HG03571 (cell line): Measurements from ENCODE around the gene EIF4G3.
"Not testable (repeated sequence)": the region's sequence is repeated elsewhere in the genome, so short reads cannot be mapped to it uniquely, and the experiment has no call there.

ENCODE experiments used
- ATAC-seq: cut with Tn5 transposase; IDR thresholded peaks from one replicate; pipeline ENCODE4 v1.9.1; 2021; ENCODE audit not compliant: unreplicated experiment

Gene EIF4G3

GRCh38 chr1:21189421-21189820 lies 12.7 kb upstream of the EIF4G3 start:
- ATAC-seq, result no peak

- ATAC-seq, result no peak
Measured at GRCh38 chr1:21188235-21188634, 11.5 kb upstream of the EIF4G3 start.

GRCh38 chr1:21185221-21185731 lies 8.6 kb upstream of the EIF4G3 start:
- ATAC-seq, result no peak

GRCh38 chr1:21184276-21184675 lies 7.6 kb upstream of the EIF4G3 start:
- no peak for ATAC-seq

DNA sequence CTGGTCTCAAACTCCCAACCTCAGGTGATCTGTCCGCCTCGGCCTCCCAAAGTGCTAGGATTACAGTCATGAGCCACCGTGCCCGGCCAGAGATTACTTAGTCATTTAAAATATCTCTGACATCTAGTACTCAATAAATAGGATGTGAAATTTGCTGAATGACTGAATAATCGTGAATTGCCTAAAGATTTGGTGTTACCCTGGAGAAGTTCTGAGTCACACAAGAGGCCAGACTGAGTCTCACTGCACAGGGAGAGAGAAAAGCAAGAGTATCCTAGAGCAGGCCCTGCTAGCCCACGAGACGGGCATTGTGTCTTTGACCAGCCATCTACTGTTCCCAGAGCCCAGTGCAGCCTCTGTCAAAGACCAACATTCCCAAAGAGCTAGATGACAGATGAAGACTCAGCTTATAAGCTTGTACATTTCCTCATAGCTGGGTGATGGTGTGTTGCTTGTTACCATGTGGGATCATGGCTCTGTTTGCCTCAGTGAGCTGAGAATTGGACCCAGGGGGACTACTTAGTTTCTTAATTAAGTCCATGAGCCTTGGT lies 5.6 kb upstream of the EIF4G3 start:
- ATAC-seq, result no peak

GRCh38 chr1:21178271-21178670 lies 1.6 kb upstream of the EIF4G3 start:
- ATAC-seq, result not testable (repeated sequence)

GRCh38 chr1:21175670-21176581 lies 771 bp downstream of the EIF4G3 start:
- ATAC-seq, result peak; percentile 10

DNA sequence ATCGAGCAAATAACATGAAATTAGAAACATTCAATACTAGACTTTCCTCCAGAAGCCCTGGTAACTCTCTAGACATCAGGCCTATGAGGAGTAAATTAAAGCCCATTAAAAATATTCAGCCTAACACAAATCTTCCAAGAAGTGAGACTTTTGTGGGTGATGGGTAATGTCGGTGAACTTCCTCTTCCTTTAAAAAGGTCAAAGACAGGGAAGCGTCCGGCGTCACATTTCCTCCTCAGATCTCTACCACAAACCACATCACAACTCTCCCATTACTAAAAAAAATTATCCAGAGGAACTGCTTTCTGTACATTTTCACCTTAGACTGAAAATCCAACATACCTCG lies 1.4 kb downstream of the EIF4G3 start:
- ATAC-seq, result no peak

GRCh38 chr1:21174654-21175323 lies 1.9 kb downstream of the EIF4G3 start:
- ATAC-seq, result no peak

- no peak for ATAC-seq
Measured at GRCh38 chr1:21174230-21174629, 2.5 kb downstream of the EIF4G3 start.

GRCh38 chr1:21173096-21173495 lies 3.6 kb downstream of the EIF4G3 start:
- not testable (repeated sequence) for ATAC-seq

GRCh38 chr1:21170837-21171236 lies 5.9 kb downstream of the EIF4G3 start:
- ATAC-seq, result not testable (repeated sequence)

DNA sequence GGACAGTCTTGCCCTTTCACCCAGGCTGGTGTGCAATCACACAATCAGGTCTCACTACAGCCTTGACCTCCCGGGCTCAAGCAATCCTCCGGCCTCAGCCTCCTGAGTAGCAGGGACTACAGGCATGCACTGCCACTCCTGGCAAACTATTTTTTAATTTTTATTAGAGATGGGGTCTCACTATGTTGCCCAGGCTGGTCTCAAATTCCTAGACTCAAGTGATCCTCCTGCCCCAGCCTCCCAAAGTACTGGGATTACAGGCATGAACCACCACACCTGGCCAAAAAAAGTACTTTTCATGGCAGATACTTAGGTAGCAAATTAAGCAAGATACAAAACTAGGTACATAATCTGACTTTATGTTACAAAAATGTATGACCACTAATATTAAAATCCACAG lies 8.3 kb downstream of the EIF4G3 start:
- no peak for ATAC-seq

- ATAC-seq, result no peak
Measured at GRCh38 chr1:21165646-21166045, 11.1 kb downstream of the EIF4G3 start.

DNA sequence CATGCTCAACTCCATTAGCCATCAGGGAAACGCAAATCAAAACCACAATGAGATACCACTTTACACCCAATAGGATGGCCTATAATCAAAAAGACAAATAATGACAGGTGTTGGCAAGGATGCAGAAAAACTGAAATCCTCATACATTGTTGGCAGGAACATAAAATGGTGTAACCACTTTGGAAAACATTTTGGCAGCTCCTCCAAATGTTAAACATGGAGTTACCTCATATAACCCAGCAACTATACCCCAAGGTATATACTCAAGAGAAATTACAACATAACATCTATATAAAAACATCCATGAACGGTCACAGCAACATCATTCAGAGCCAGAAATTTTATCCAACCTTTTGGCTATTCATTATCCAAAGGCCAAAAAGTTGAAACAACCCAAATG lies 11.6 kb downstream of the EIF4G3 start:
- no peak for ATAC-seq

DNA sequence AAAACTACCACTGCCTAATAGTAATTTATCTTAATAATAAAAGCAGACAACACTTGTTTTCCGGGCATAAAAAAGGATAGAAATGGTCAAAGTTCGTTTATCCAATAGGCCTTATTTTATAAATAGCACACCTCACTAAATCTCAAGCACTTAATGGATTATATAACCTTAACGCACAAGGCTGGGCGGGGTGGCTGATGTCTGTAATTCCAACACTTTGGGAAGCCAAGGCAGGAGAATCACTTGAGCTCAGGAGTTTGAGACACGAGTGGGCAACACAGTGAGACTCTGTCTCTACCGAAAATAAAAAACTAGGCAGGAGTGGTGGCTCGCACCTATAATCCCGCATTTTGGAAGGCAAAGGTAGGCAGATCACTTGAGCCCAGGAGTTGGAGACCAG lies 12.4 kb downstream of the EIF4G3 start:
- no peak for ATAC-seq

DNA sequence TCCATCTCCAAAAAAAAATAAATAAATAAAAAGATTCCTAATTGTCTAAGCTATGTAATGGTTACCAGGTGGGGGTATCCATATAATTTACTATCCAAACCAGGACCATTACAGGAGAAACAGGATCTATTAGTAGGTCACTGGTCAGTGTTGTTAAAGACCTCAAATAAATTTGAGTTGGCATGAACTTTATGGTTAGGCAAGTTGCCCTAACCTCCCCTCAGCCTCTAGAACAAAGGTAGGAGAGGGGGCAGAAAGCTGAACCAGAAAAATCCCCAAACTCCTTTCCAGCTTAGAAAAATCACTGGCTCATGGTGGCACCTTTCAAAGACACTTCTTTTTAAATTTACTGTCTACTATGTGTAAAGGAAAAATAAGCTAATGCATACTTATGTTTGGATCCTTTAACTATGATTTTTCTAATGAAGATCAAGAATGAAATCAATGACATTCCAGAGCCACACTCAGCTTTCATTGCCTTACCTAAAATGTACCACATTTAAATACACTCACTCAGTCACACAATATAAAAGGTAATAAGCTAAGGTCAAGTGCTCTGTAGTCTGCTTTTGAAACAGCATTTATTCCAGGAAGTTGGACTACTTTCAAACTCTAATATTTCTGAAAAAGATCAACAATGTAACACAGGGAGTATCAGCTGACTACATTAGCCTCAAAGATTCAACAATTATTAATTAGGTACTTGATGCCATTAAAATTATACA lies 13.8 kb downstream of the EIF4G3 start:
- ATAC-seq, result no peak

GRCh38 chr1:21161842-21162241 lies 14.9 kb downstream of the EIF4G3 start:
- no peak for ATAC-seq

DNA sequence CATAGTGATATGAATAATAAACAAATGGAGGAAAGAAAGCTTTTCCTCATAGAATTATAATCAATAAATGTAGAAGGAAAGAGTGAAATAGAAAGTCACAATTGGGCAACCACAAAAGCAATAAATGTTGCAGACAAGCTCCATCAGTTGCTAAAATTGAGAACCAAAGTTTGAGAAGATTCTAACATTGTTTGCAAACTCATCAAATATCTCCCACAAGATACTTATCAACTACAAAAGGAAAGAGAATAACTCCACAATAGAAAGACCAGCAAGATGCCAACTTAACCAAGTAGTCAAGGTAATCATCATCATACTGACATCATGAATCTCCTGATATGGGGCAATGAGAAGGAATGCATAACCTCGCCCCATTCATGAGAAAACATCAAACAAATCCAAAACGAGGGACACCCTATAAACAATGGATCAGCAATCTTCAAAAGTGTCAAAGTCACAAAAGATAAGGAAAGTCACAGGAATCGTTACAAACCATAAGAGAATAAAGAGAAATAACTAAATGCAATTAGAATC lies 16.4 kb downstream of the EIF4G3 start:
- no peak for ATAC-seq

DNA sequence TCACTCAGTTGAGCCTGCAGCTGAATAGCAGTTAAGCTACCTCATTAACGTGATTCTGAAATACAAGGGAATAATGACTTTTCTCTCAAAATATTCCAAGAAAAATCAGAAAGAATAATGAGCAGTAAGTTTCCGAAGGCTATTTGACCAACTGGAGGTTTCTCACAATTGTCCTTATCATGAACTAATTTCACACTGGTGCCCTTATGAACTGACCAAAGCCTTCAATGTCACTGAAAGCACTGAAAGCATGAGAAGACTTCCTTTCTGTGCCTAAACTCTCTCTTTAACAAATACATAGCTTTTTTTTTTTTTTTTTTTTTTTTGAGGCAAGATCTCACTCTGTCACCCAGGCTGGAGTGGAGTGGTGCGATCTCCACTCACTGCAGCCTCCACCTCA lies 18.8 kb downstream of the EIF4G3 start:
- ATAC-seq, result no peak

GRCh38 chr1:21157054-21157453 lies 19.6 kb downstream of the EIF4G3 start:
- no peak for ATAC-seq
